ENCODE results near the gene MAGI1. TPM values are rescaled to one million over a fixed set of nuclear protein-coding genes. Genes with fewer than 3 reads are reported as not detected.

Gene MAGI1
- total RNA-seq, 1 donor from 2014 or later = 28.3 TPM

DNA sequence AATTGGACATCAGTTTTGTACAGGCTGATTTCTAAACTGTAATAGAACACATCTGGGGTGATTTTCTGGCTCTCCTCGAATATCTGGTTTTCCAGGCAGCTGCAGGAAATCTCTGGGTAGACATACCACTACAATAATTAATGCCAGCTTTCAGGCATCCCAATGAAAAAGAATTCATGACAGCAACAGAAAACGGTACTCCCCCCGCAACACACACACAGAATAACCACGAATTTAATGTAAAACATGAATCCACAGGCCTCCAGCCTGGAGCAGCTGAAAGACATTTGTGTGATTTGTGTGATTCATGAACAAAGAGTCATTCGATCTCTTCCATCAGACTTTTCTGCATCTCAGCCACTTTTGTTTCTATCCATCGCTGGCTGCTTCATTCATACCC, 262.2 kb downstream of the MAGI1 start:
- ATAC-seq = no peak
- no peak for DNase-seq (ENCODE audit: low spot score)

DNA sequence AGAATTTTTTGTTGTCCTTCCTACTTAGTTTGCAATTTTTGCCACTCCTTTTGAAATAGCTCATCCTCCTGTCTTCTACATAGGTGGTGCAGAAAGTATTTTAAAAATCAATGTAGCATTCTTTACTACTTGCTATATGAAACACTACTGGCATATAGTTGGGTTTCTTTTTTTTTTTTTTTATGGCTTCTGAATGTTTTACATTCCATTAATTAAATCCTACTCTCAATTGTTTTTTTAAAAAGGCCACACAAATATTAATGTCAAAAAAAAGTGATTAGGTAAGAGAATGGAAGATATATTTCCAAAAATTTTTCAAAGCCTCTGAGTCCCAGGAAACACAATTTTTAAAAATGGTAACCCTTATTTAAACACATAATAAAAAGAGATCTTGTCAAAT, 262.6 kb downstream of the MAGI1 start:
- no peak for DNase-seq (ENCODE audit: low spot score)
- no peak for ATAC-seq

DNA sequence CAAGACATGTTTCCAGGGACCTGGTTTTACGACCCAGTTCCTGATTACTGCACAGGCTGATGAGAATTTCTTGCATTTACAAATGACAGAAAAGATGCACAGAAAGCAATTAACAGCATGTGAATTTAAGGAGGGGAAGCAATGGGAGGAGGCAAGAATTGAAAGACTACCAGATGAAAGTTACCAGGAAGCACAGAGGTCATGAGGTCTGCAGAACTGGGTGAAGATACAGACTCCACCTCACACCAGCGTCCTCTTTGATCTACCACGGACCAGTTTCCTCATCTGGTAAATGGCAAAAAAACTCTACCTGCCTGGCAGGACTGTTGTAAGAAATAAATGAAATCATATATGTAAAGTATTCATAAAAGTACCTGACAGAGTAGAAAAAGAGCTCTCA, 266.0 kb downstream of the MAGI1 start:
- no peak for DNase-seq (ENCODE audit: low spot score)
- ATAC-seq = no peak

DNA sequence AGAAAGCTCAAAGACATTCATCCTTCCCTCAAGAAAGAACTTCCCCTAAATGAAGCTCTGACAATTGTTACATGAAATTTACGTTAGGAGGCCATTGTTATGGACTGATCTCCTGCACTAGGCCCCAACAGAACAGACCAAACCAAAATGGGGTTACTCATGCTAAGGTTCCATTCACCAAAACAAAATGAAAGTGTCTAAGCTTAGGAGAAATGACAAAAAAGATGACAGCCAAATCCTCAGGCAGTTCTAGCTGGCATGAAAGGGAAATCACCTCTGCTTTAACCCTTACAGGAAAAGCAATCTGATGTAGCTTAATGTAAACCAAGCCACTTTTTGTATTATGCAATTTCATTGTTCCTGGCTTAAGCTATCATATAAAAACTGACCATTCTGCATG, 271.2 kb downstream of the MAGI1 start:
- no peak for ATAC-seq
- DNase-seq (ENCODE audit: low spot score) = no peak

DNA sequence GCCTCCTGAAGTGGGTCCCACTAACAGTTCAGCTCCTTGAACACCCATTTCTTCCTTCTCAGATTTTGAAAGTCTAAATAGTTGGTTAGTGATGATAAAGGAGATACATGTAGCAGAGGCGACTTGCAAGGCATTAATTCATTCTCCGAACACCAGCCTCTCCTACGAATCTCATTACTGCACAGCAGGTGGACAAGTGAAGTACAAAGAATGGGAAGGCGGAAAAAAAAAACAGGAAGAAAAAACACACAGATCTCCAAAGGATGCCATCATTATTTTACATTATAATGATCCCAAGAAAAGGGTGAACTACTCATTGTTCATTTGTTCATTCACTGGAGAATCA, 276.5 kb downstream of the MAGI1 start:
- no peak for ATAC-seq
- DNase-seq (ENCODE audit: low spot score) = no peak

DNA sequence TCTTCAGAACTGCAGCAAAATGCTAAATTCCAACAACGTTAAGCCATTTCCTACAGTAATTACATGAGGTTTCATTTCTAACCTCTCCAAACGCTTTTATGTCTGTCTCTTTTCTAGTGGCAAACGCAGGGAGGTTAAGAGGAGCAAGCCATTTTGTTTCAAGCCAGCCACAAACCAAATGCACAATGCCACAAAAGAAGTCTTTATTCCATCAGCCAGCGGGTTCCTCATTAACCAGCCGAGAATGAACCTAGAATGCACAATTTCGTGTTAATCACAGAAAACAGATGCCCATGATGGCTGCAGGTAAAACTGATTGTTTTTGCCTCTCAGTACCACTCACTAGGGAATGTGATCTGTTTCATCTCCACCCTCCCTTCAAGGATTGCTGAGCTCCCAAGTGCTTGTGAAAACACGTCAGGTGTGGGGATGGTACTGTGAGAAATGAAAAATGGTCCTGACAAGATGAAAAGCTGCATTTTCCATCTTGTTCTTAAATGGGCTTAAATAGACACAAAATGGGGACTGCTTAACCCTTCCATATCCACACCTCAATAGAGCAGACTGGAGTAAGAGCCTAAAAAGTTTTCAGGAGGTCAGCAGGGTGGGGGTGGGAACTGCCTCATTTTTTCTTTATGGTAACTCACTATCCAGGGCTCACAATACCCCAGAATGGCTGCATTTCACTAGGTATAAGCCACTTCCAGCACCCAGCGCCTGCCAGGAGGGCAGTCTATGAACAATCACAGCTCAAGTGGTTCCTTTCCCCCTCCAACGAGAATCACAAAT, 277.1 kb downstream of the MAGI1 start:
- no peak for ATAC-seq

DNA sequence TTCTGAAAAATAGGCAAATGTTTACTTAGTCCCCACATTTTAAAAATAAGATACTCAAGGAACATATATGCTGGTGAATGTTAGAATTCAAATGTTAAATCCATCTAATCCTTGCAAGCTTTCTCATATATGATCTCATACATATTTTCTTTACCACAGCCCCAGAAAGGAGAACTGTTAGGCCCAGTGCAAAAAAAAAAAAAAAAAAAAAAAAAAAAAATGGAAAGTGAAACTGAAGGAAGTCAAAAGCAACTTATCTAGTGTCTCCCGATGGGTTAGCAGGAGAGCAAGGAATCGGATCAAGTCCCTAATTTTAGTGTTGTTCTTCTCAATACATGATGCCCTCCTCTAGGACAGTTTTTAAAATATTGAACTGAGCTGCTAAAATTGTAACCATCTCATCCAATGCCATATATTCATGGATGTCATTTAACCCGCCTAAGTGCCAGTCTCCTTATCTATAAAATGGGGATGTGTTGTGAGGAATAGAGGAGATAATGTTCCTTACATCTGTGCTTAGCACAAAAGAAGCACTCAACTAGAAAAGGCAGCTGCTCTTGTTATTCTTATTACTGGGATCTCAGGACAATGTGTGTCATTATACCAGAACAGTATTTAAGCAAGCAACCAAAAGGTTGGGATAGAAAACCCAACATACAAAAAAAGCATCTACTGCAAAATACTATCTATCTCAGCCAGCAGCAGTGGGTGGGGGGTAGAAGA, 279.7 kb downstream of the MAGI1 start:
- no peak for DNase-seq (ENCODE audit: low spot score)
- no peak for ATAC-seq

More for the DNA sequence above, 277.1 kb downstream of the MAGI1 start:
- no peak for DNase-seq (ENCODE audit: low spot score)

DNA sequence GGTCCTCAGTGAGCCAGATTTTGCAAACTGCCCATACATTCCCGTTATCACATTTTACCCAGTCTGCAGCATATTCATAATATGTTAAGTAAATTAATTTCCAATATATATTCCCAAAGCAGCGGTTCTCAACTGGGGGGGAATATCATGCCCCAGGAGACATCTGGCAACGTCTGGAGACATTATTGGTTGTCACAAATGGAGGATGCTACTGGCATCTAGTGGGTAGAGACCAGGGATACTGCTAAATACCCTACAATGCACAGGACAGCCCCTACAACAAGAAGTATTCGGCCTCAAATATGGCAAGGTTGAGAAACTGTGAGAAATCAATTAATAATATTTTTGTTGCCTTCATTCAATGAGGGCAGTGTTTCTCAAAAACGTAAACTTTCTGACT, 280.3 kb downstream of the MAGI1 start:
- ATAC-seq = no peak
- DNase-seq (ENCODE audit: low spot score) = no peak

DNA sequence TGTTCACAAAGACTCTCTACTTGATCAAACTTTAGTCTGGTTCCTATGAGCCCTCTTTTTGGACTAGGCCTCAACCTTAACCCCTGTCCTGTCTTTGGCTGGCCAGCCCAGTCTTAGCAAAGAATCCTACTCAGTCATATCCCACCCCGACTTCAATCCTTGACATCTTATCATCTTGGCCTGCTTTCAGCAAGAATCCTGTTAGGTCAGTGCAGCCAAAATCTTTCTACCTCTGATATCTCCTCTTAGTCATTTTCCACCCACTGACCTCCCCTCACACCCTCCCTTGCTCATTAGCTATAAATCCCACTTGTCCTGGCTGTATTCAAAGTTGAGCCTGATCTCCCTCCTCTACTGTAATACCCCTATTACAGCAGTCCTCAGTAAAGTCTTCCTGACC, 286.1 kb downstream of the MAGI1 start:
- ATAC-seq = peak; percentile 15
- no peak for DNase-seq (ENCODE audit: low spot score)

DNA sequence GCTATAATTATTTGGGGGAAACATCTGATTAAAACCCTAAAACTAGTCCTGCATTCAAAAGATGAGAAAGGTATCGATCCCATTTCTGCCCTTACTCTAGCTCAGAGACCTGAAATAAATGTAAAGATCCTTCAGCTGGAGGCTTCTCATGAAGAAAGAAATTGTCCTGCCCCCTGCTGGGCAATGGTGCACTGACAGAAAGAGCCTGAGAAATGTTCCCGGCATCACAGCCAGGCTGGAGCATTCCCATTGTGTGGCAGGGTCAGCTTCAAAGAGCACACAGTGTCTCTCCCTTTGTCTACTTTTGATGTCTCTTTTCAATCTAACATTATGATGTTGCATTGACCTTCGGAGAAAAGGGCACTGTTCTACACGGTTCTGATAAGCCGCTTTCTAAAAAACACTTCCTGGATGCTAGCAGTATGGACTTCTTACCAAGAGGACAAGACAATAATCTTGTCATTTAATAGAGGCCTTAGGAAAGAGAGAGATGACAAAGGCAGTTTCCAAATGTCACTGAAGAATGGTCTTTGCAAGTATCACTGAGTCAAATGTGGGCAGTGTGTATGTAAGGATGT, 287.5 kb downstream of the MAGI1 start:
- peak; percentile 49 for DNase-seq (ENCODE audit: low spot score)
- ATAC-seq = peak; percentile 90

DNA sequence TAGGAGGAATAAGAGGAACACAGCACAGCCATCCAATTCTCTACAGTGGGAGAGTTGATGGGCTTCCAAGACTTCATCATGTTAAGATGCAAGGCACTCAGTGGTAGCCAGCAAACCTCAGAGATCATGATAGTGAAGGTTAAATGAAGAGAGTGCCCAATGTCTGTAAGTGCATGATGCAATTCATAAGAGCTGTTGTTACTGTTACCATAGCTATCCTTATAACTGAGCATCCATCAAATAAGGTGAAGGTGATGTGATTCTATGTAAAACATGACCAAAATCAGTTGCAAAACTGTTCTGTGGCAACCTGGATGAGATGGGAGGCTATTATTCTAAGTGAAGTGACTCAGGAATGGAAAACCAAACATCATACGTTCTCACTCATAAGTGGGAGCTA, 289.7 kb downstream of the MAGI1 start:
- ATAC-seq (no peak), DNase-seq (ENCODE audit: low spot score) (no peak)

DNA sequence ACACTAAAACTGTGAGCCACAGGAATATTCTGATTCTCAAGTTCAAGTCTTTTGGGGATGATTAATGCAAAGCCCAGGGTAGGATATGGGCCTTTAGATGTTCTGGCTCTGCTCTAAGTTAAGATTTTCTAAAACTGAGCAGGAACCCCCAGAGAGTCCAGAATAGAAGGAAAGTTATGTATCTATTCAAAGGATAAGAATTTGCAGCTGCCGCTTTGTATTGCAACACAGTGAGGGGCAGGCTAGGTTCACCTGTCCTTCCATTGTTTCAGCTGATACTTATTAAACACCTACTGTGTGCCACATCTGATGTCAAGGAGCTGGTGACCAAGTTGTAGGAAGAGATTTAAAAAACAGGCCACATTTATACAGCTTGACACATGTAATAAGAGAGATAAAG, 290.4 kb downstream of the MAGI1 start:
- DNase-seq (ENCODE audit: low spot score) (no peak), ATAC-seq (no peak)

DNA sequence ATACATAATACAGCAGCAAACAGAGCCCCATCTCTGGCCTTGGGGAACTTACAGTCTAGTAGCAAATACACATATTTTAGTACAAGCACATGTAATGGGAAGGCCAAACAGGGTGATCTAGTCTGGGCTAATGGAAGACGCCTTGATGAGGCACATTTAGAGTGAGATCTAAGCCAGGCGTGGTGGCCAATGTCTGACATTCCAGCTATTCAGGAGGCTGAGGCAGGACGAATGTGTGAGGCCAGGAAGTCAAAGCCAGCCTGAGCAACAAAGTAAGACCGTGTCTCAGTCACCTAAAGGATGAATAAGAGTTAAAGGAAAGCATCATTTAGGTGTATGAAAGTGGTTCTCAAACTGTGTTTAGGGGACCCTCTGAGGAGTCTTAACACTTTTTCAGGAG, 291.9 kb downstream of the MAGI1 start:
- DNase-seq (ENCODE audit: low spot score) (no peak), ATAC-seq (no peak)

DNA sequence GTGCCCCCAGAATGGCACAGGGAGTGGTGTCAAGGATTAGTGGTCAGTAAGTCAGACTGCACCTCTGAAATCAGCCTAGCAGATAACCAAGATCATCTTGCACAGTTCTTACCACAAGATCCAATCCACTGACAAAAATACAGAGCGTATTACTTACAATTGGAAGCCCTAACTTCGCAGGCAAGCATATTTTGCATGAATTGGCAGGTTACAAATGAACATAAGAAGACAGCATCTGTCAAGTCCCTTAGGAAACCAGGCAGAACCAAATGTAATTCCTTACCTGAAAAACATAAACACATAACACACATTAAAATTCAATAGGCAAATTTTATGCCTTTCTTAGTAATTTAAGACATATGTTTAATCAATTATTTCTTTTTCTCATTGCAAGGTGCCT, 293.4 kb downstream of the MAGI1 start:
- ATAC-seq (no peak), DNase-seq (ENCODE audit: low spot score) (no peak)

DNA sequence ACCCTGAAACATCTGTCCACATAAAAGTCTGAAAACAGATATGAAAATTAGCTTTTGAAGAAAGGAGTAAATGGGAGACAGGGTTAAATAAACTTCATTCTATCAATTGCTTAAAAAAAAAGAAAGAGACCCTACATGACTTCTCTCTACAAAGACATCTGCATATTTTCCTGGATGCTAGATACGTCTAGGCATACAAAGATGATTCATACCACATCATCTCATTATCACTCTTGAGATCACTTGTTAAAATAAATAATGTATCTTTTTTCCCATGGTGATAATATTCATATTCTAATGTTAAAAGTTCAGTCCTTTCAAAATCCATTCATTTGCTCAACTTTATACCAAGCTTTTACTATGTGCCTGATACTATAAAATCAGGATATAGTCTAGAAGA, 295.8 kb downstream of the MAGI1 start:
- no peak for DNase-seq (ENCODE audit: low spot score)
- ATAC-seq = no peak

DNA sequence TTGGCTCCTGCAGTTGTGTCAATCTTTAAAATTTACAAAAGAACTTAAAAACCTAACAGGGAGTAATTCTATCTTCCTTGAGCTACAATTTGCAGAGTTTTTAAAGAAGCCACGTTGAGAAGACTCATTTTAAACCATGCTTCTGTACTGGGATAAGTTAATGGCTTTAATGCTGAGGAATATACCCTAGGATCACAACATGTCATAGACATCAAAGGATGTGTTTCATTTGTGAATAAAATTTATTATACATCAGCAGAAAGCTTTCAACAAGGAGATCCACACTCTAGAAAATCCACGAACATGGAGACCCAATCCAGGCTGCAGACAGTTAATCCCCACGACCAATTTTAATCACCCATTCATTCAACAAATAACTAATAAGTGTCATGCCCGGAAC, 297.2 kb downstream of the MAGI1 start:
- no peak for ATAC-seq
- DNase-seq (ENCODE audit: low spot score) = no peak

DNA sequence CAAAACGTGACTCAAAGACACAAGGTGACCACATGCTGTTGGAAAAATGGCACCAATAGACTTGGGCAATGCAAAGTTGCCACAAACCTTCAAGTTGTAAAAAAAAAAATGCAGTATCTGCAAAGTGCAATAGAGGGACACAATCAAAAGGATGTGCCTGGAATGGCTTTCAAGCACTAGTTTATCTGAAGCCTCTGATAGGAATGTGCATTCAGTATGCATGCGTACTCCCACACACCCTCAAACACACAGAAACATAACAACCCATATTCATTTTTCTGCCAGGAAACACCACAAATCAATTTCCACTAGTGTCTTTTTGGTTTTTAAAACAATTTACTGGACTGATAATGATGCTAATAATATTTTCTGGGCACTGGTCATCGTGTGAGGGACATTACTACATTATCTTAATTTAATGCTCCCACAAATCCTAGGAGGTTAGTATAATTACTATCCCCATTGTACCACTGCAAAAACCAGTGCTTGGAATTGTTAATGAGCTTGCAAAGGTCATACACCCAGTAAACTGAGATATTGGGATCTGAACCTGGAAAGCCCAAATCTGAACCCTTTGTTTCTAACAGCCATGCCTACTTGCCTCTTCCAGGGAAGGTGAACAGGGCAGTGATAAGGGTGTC, 298.7 kb downstream of the MAGI1 start:
- no peak for DNase-seq (ENCODE audit: low spot score)
- no peak for ATAC-seq

DNA sequence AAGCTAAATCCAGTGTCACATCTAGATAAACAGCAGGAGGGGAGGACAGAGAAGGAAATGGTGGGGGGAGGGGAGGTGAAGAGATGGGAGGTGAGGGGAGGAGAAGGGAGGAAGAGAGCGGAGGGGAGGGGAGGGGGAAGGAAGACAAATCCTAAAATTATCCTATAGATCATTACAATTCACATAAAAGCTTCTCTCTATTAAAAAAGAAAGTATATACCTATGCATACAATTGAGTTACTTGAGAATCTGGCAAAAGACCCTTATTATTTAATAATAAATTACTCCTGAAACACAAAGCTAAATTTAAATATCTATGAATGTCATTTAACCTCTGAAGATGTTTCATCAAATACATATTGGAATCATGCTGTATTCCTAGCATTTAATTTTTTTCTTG, 303.9 kb downstream of the MAGI1 start:
- no peak for DNase-seq (ENCODE audit: low spot score)
- no peak for ATAC-seq

DNA sequence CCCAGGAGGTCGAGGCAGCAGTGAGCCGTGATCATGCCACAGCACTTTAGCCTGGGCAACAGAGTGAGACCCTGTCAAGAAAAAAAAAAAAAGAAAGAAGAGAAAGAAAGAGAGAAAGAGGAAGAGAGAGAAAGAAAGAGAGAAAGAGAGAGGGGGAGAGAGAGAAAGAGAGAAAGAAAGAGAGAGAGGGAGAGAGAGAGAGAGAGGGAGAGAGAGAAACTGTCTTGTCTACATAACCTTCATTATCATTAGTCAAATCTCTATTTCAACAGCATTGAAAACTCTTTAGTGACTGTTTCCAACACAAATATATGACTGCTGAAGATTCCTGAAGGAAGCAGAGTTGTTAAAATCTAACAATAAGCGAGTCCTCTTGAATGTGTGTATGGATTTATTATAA, 304.3 kb downstream of the MAGI1 start:
- no peak for DNase-seq (ENCODE audit: low spot score)
- no peak for ATAC-seq

DNA sequence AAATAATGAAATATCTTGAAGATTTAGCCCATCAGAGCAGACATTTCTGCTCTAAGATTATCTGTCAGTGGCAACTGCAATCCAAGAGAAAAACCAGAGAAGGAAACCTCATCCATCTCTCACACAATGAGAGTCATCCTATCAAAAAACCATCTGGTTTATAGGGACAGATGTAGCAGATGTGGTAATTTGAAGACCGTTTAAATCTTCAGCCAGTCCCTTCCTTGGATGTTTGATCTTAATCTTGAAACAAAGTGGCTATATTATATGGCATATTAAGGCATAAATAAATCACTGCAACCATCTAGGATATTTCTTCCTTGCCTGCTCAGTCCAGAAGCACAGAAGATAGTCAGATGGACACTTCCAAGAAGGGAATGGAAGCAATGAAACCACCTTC, 305.3 kb downstream of the MAGI1 start:
- ATAC-seq = no peak
- DNase-seq (ENCODE audit: low spot score) = no peak

DNA sequence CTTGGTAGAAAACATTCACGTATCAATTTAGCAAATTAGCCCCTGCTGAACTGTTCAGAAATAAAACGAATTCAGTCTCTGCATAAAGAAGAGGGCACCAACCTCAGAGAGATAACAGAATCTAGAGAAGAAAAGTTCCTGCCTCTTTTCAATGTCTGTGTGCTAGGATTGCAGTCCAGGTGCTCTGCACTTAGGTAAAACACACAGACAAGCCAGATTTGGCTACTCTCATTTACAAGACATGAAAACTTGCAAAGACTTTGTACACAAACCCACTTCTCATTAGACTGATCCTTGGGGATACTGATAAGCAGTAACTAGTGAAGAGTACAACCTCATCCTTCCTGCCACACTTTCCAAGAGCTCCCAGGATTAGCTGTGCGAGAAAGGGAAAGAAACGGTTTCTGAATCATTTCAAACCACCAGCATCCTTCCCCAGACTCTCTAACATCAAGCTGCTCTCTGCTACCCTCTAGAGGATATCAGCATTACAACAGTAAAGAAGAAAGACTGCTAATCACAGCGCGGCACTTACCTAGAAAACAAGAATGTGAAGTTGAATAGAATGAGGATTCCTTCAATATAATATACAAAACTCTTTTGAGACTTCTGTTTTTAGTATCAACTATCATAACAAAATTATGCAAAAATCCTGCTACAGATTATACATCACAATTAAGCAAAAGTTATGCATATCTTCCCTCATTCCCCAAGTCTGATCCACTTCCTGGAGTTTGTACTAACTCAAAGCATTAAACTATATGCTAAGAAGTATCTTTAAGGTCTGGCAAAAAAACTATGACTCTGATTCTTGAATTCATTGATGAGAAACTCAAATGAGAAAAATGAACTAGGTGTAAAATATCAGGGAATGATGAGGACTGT, 306.4 kb downstream of the MAGI1 start:
- ATAC-seq (peak; percentile 78), DNase-seq (ENCODE audit: low spot score) (no peak)
